Measurements from ENCODE around the gene KCNAB1. TPM values are rescaled to one million over a fixed set of nuclear protein-coding genes. Genes with fewer than 3 reads are reported as not detected.

Gene KCNAB1
- total and polyA plus RNA-seq, 2 of the 8 experiments (the other 6 are each of a cell fraction or from before 2014, with no cell fraction given): 0.51 to 2.3 TPM

- H2AK5ac ChIP-seq (ENCODE audit: low read depth, low read length): no peak overlapping the region
- no peak overlapping the region for H2AFZ ChIP-seq (ENCODE audit: low read length)
- no peak overlapping the region for H3K14ac ChIP-seq (ENCODE audit: insufficient read length)
- H2BK20ac ChIP-seq (ENCODE audit: low read length): no peak overlapping the region
- H3K9ac ChIP-seq (replicated peaks in 1 of 4; ENCODE audit: extremely low read depth in 1 of 4, low read depth in 3 of 4, low read length in 3 of 4): no peak overlapping the region
- H2BK15ac ChIP-seq (ENCODE audit: low read length): no peak overlapping the region
- no peak overlapping the region for H2BK120ac ChIP-seq (replicated peaks; ENCODE audit: low read depth, low read length)
- no peaks in the 10 kb centered on the region for H3K9me3 ChIP-seq (ENCODE audit: insufficient read depth in 2 of 2, low read depth in 1 of 2, low read length in 1 of 2)
- H4K91ac ChIP-seq (replicated peaks; ENCODE audit: insufficient read length, low read length): no peak overlapping the region
- POLR2A ChIA-PET (ENCODE audit: partially characterized antibody): no interaction called here
- H3K23me2 ChIP-seq (ENCODE audit: low read depth, low read length): no peaks in the 10 kb centered on the region
- WGBS, 2 experiments (ENCODE audit: extremely low coverage in 1 of 2, insufficient coverage in 1 of 2, insufficient read length in 1 of 2, insufficient replicate concordance in 2 of 2, low coverage in 1 of 2, low lambda C conversion rate in 2 of 2, missing lambda C conversion rate in 1 of 2): 95% methylated on average over 3 of the region's 3 CpGs; no CpG with 5 or more reads in 1 of the 2 experiments
- no peak overlapping the region for H4K5ac ChIP-seq (ENCODE audit: insufficient read length, low read depth, low read length)
- H3K36me3 ChIP-seq (ENCODE audit: control insufficient read depth in 2 of 4, insufficient read depth in 4 of 4, low read length in 3 of 4): no peaks in the 10 kb centered on the region
- no peak overlapping the region for H3K27ac ChIP-seq (ENCODE audit: low read depth, low read length)
- no peaks in the 10 kb centered on the region for H3K79me1 ChIP-seq (ENCODE audit: low read depth, low read length)
- no peaks in the 10 kb centered on the region for H3K79me2 ChIP-seq (ENCODE audit: control insufficient read depth in 1 of 2, insufficient read depth in 2 of 2, low read length in 2 of 2)
- no peak overlapping the region for H4K8ac ChIP-seq (ENCODE audit: extremely low read depth, insufficient read depth, low read length)
- H4K20me1 ChIP-seq (replicated peaks in 1 of 2; ENCODE audit: control insufficient read depth in 1 of 2, insufficient read depth in 2 of 2, low read length in 2 of 2): no peaks in the 10 kb centered on the region
- no peak overlapping the region for H3K18ac ChIP-seq (ENCODE audit: extremely low read depth, low read length)
- no peak overlapping the region for H3K4me2 ChIP-seq (ENCODE audit: insufficient read depth in 1 of 2, low read depth in 2 of 2, low read length in 2 of 2)
- H2BK5ac ChIP-seq (ENCODE audit: low read depth, low read length): no peak overlapping the region
- DNase-seq (ENCODE audit: low read depth in 1 of 2, low spot score in 2 of 2) (no peak), FAIRE-seq (no peak)
- CTCF ChIA-PET (ENCODE audit: partially characterized antibody): interaction anchor here (1.1 to 1.9 kb wide), 2 partner anchors 101 to 221 kb away, joined by 4 to 8 read pairs; no protein-coding TSS in a partner anchor
- no peaks in the 10 kb centered on the region for H3K4me1 ChIP-seq (replicated peaks in 1 of 4; ENCODE audit: control insufficient read depth in 3 of 4, insufficient read depth in 4 of 4, low read length in 3 of 4)
- H3K27me3 ChIP-seq (replicated peaks in 1 of 4; ENCODE audit: control insufficient read depth in 3 of 4, extremely low read depth in 1 of 4, insufficient read depth in 3 of 4, low read length in 3 of 4): no peaks in the 10 kb centered on the region; a peak in 2 of 7 replicates
- H3K56ac ChIP-seq (replicated peaks; ENCODE audit: insufficient read length, low read depth, low read length): no peak overlapping the region
- H3K4me3 ChIP-seq (ENCODE audit: extremely low read depth in 1 of 4, insufficient read depth in 2 of 4, low read depth in 3 of 4, low read length in 4 of 4): no peak overlapping the region
- H3K23ac ChIP-seq (ENCODE audit: insufficient read length): no peak overlapping the region
- H2BK12ac ChIP-seq (ENCODE audit: low read depth, low read length): no peak overlapping the region
- no peak overlapping the region for H3K4ac ChIP-seq (replicated peaks; ENCODE audit: insufficient read length, low read depth, low read length)
- TF ChIP-seq RAD21 (IDR thresholded peaks at IDR 0.05 in 1 of 2, conservative IDR thresholded peaks at IDR 0.05 in 1 of 2; ENCODE audit: low read depth in 2 of 2, low read length in 2 of 2) (no peak), RBBP5 (IDR thresholded peaks at IDR 0.05; ENCODE audit: borderline replicate concordance, low read depth, low read length) (no peak), MAX (IDR thresholded peaks at IDR 0.05) (no peak), YY1 (IDR thresholded peaks at IDR 0.05; ENCODE audit: low read depth, low read length) (no peak), SAP30 (IDR thresholded peaks at IDR 0.05; ENCODE audit: insufficient read depth, insufficient replicate concordance, low read length) (no peak), BCL11A (IDR thresholded peaks at IDR 0.05; ENCODE audit: low read depth in 2 of 2, low read length in 2 of 2) (no peak), SP2 (IDR thresholded peaks at IDR 0.05; ENCODE audit: low read length) (no peak), KDM1A (IDR thresholded peaks at IDR 0.05; ENCODE audit: borderline replicate concordance, low read length) (no peak), KDM4A (IDR thresholded peaks at IDR 0.05; ENCODE audit: low read depth, low read length, severe bottlenecking) (no peak), POU5F1 (IDR thresholded peaks at IDR 0.05; ENCODE audit: low read depth, low read length) (no peak), CBX5 (IDR thresholded peaks at IDR 0.05; ENCODE audit: low read depth, low read length) (no peak), SRF (IDR thresholded peaks at IDR 0.05; ENCODE audit: low read depth, low read length) (no peak), EP300 (IDR thresholded peaks at IDR 0.05; ENCODE audit: borderline replicate concordance in 1 of 2, low read depth in 2 of 2, low read length in 2 of 2) (no peak), CEBPB (IDR thresholded peaks at IDR 0.05; ENCODE audit: low read depth, low read length) (no peak)
Measured at GRCh38 chr3:156252656-156253055, 132.3 kb downstream of the KCNAB1 start.

Data from H1 (cell line).